ENCODE results near the gene LARGE1.

Gene LARGE1

GRCh38 chr22:33504941-33505625 is 415.2 kb downstream of the LARGE1 start:
- DNase-seq (ENCODE audit: insufficient read length, low spot score): no peak
- no peak for FAIRE-seq
- TF ChIP-seq, protein P1, sequence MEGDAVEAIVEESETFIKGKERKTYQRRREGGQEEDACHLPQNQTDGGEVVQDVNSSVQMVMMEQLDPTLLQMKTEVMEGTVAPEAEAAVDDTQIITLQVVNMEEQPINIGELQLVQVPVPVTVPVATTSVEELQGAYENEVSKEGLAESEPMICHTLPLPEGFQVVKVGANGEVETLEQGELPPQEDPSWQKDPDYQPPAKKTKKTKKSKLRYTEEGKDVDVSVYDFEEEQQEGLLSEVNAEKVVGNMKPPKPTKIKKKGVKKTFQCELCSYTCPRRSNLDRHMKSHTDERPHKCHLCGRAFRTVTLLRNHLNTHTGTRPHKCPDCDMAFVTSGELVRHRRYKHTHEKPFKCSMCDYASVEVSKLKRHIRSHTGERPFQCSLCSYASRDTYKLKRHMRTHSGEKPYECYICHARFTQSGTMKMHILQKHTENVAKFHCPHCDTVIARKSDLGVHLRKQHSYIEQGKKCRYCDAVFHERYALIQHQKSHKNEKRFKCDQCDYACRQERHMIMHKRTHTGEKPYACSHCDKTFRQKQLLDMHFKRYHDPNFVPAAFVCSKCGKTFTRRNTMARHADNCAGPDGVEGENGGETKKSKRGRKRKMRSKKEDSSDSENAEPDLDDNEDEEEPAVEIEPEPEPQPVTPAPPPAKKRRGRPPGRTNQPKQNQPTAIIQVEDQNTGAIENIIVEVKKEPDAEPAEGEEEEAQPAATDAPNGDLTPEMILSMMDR (IDR thresholded peaks at IDR 0.05; ENCODE audit: insufficient read depth, missing control alignments): no peak

DNA sequence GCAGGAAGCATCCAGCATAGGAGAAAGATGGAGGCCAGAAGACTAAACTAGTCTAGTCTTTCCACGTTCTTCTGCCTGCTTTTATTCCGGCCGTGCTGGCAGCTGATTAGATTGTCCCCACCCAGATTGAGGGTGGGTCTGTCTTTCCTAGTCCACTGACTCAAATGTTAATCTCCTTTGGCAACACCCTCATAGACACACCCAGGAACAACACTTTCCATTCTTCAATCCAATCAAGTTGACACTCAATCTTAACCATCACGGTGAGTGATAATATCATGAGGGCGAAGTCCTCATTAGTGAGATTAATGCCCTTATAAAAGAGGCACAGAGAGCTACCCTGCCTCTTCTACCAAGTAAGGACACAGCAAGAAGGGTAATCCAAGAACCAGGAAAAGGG is 424.2 kb downstream of the LARGE1 start:
- DNase-seq (ENCODE audit: insufficient read length, low spot score) (no peak), FAIRE-seq (no peak)
- TF ChIP-seq, protein P1 (IDR thresholded peaks at IDR 0.05; ENCODE audit: insufficient read depth, missing control alignments): no peak

DNA sequence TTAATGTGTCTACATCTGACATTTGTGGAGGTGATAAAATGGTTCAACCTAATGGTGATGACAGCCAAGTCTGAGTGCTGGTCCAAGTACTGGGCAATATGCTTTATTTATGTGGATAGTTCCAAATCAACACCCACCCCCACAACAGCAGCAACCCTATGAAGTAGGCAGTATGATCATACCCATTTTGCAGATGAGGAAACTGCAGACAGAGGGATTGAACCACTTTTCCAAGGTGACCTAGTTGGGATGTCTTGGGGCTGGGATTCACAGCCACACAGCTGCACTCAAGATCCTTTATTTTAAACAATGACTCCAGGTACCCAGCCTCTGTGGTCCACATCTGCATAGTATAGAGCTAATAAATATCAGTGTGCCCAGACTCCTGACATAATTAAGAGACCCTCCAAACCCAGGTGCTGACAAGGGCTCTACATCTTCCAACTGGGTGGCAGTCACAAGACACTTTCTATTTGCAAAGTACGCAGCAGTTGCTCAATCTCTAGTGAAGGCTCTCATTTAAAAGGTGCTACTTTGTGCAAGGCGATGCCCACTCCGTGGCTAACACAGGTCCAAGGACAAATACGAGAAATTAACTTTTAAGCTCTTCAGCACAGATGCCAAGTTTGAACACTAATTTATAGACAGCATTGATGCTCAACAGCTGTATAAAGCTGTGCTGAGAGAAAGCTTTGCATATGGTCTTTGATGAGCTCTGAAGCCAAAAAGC is 426.6 kb downstream of the LARGE1 start:
- FAIRE-seq: no peak
- DNase-seq (ENCODE audit: insufficient read length, low spot score): no peak
- TF ChIP-seq, protein P1 (IDR thresholded peaks at IDR 0.05; ENCODE audit: insufficient read depth, missing control alignments): no peak

DNA sequence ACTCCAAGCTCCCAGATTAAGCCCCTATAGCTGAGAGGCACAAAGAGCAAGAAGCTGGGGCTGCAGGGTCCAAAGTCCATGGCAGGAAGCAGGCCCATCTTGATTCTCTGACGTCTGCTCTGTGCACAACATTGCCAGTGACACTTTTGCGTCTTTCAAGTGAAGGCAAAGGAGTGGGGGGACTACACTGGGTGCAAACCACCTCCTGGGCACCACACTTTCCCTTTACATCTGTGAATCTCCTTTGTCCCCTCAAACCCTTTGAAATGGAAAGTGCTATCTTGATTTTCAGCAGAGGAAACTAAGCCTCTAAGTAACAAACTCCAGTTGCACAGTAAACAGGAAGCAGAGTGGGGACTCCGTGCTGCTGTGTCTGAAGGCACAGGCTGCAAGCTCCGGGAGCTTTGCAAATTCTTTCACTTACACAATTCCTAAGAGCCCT is 428.0 kb downstream of the LARGE1 start:
- TF ChIP-seq, protein P1 (IDR thresholded peaks at IDR 0.05; ENCODE audit: insufficient read depth, missing control alignments): no peak
- no peak for DNase-seq (ENCODE audit: insufficient read length, low spot score)
- no peak for FAIRE-seq

GRCh38 chr22:33487041-33487716 is 433.1 kb downstream of the LARGE1 start:
- FAIRE-seq (no peak), DNase-seq (ENCODE audit: insufficient read length, low spot score) (no peak)

GRCh38 chr22:33481550-33481949 is 438.7 kb downstream of the LARGE1 start:
- no peak for FAIRE-seq
- DNase-seq (ENCODE audit: insufficient read length, low spot score): no peak
- TF ChIP-seq, protein P1 (IDR thresholded peaks at IDR 0.05; ENCODE audit: insufficient read depth, missing control alignments): no peak

More at GRCh38 chr22:33487041-33487716, 433.1 kb downstream of the LARGE1 start:
- TF ChIP-seq, protein P1 (IDR thresholded peaks at IDR 0.05; ENCODE audit: insufficient read depth, missing control alignments): no peak
